Hematopoietic multipotent progenitor cell (in vitro differentiated cells): Measurements from ENCODE around the gene TERT. TPM values are rescaled to one million over a fixed set of nuclear protein-coding genes. Genes with fewer than 3 reads are reported as not detected.

Experiments used
- DNase-seq, 3 donors: peaks; one replicate each; pipeline ENCODE4 v3.0.0-alpha.2; 2011 to 2015; ENCODE audit warnings: low read depth in 2 of 3, low spot score in 2 of 3
- small RNA-seq: library from RNA; depleted of rRNA; stranded (forward); fragments of <200 nt; gene quantifications from one replicate; pipeline ENCODE3, GENCODE V24; 2012
- total RNA-seq: library from RNA; depleted of rRNA; stranded (reverse); fragments of >200 nt; gene quantifications from one replicate; pipeline ENCODE4 v1.2.3, GENCODE V29; 2012

Gene TERT
- total RNA-seq, 1 donor, result 1.1 TPM

GRCh38 chr5:1209896-1210776, 84.7 kb downstream of the TERT start:
- DNase-seq, result no peak

DNA sequence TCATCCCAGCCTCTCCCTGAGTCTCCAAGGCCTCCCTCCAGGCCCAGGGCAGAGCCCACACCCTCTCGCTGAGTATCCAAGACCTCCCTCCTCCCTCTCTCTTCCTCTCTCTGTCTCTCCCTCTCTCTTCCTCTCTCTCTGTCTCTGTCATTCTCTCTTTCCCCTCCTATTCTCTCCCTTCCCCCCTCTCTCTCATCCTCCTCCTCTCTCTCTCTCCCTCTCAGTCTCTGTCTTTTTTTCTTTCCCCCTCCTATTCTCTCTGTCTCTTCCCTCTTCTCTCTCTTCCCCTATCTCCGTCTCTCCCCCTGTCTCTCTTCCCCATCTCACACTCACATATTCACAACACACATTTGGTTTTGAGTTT, 85.4 kb downstream of the TERT start:
- no peak for DNase-seq

GRCh38 chr5:1208743-1209488, 86.0 kb downstream of the TERT start:
- no peak for DNase-seq

DNA sequence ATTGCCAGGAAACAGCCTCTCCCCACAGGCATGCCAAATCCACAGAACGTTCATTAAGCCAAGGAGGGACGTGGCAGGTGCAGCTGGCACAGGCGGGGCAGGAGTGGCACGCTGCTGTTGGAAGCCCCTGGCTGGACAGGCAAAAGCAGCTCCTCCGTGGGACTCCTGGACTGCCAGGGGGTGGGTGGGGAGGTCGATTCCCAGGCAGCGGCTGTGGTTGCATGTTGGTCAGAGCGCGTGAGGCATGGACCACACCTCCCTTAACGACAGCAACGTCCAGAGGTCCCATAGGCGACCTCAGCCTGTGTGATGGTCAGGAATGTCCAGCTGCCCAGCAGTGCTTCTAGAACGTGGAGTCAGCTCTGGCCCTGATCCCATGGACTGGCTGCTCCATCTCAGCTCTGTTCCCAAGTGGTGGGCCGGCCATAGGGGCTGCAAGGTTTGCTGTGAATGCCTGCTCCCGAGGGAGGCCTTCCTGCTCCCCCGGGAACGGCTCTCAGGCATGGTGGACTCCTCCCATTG, 86.6 kb downstream of the TERT start:
- DNase-seq, result no peak

GRCh38 chr5:1207555-1207954, 87.3 kb downstream of the TERT start:
- DNase-seq, result no peak

- no peak for DNase-seq
Observed at GRCh38 chr5:1206521-1207412, 88.1 kb downstream of the TERT start.

DNA sequence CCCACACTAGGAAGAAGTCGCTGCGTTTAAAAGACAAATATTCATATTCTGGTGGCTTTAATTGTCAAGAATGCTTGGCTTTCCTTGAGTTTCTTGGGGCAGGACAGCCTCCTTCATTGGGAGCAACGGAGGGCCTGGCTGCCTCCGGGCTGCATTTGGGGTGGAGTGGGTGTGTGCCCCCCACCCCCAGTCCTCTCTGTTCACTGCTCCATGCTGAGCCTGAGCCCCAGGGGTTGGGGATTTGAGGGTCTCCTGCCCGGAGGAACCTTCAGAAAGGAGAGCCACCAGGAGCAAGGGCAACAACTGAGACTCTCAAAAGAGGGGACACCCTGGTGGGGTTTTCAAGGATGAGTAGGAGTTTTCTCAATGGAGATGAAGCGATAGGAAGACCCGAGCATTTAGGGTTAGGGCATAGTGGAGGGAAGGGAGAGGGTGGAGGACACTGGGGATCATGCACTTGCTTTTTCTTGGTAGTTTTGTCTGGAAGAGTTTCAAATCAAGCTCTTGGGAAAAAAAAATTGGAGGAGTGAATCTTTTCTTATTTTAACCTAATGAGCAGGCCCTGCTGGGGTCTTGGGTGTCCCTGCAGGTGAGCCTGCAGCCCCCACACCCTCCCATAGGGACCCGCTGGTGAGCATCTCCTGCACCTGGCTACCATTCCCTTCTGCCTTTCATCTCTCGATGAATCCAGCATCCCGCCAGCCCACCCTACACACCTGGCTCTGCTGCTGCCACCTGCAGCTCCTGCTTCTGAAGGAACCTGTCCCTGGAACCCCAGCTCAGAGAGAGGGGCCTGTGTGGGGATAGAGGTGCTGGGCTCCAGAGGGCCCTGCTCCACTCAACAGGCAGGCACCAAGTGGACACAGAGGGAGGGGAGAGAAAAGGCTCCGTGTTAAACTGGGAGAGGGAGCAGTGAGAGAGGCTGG, 89.3 kb downstream of the TERT start:
- DNase-seq, result no peak

GRCh38 chr5:1204693-1205242, 90.1 kb downstream of the TERT start:
- peak in 1 of 3 donors; percentile 21 for DNase-seq

- DNase-seq, result no peak
Observed at GRCh38 chr5:1203968-1204692, 90.7 kb downstream of the TERT start.

- no peak for DNase-seq
Observed at GRCh38 chr5:1203311-1203967, 91.4 kb downstream of the TERT start.

Small RNAs within 50 kb of the gene (small RNA-seq; reads per million reads assigned to genes)
- not detected for gene MIR4457

Other genes starting within 250 kb of the TERT start
- 96.7 TPM for gene SLC12A7, start 183.0 kb downstream of the TERT start, total RNA-seq
- under 0.01 TPM for gene SLC6A19, start 93.5 kb downstream of the TERT start, total RNA-seq
- not detected for gene SLC6A18, start 69.7 kb downstream of the TERT start, total RNA-seq
- gene CLPTM1L, start 50.0 kb upstream of the TERT start, total RNA-seq, result 130 TPM
- not detected for gene SLC6A3, start 150.4 kb upstream of the TERT start, total RNA-seq
- 27.5 TPM for gene LPCAT1, start 228.9 kb upstream of the TERT start, total RNA-seq